Mammary epithelial cell (primary cell): ENCODE data around the gene DLX6.

Experiments
- EZH2 ChIP-seq: IDR thresholded peaks from 2 replicates; pipeline ENCODE4 v1.6.1; 2012; ENCODE audit warnings: low read length, inconsistent platforms, borderline replicate concordance
- TF ChIP-seq, protein P1 (sequence below), 2 donors: IDR thresholded peaks in 1 of 2; conservative IDR thresholded peaks in 1 of 2; 2 replicates each; pipeline ENCODE4 v1.5.1; 2011 to 2012; ENCODE audit warnings: inconsistent platforms in 2 of 2, low read length in 2 of 2, mild to moderate bottlenecking in 2 of 2, control low read depth in 1 of 2, low read depth in 1 of 2; ENCODE audit not compliant: insufficient read depth in 1 of 2; ENCODE audit errors: extremely low read depth in 1 of 2

DNA sequence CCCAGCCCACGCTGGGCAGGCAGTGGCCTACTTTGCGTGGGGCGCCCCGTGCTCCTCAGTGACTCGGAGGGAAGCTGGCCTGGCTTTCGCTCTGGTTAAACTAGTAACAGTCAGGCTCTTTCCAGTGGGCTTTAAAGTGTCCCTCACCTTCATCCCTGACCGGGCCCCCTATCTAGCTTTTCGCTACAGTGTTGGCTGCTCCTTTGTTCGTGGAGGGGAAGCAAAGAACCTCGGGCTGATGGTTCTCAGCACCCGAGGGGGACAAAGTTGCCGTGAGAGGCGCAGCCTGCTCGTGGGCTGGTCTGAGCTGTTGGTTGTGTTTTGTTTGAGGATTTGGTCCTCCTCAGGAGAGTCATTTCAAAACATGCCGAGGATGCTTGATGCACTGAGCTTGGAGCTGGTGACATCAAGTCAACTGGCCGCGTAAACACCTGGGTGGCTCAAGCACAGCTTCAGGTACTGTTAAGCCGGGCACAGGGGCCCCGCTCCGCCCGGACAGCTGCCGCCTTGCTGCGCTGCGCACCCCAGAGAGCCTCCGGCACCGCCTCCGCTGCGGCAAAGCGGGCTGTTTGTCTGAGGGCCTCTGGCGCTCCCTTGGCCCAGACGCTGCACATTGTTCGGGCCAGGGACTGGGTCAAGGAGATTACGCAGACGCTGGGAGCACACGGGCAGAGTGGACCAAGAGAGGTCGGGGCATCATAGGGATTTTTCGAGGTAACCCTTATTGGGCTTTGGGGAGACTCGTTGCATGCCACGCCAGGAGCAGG is 1.6 kb downstream of the DLX6 start:
- TF ChIP-seq, protein P1, sequence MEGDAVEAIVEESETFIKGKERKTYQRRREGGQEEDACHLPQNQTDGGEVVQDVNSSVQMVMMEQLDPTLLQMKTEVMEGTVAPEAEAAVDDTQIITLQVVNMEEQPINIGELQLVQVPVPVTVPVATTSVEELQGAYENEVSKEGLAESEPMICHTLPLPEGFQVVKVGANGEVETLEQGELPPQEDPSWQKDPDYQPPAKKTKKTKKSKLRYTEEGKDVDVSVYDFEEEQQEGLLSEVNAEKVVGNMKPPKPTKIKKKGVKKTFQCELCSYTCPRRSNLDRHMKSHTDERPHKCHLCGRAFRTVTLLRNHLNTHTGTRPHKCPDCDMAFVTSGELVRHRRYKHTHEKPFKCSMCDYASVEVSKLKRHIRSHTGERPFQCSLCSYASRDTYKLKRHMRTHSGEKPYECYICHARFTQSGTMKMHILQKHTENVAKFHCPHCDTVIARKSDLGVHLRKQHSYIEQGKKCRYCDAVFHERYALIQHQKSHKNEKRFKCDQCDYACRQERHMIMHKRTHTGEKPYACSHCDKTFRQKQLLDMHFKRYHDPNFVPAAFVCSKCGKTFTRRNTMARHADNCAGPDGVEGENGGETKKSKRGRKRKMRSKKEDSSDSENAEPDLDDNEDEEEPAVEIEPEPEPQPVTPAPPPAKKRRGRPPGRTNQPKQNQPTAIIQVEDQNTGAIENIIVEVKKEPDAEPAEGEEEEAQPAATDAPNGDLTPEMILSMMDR (conservative IDR thresholded peaks at IDR 0.05 in 1 of 2, IDR thresholded peaks at IDR 0.05 in 1 of 2; ENCODE audit: extremely low read depth in 1 of 2, insufficient read depth in 1 of 2, low read depth in 1 of 2, low read length in 2 of 2) = no peak
- TF ChIP-seq EZH2 = peak; percentile 36
